ENCODE measurements around the gene MLLT3.

DNA sequence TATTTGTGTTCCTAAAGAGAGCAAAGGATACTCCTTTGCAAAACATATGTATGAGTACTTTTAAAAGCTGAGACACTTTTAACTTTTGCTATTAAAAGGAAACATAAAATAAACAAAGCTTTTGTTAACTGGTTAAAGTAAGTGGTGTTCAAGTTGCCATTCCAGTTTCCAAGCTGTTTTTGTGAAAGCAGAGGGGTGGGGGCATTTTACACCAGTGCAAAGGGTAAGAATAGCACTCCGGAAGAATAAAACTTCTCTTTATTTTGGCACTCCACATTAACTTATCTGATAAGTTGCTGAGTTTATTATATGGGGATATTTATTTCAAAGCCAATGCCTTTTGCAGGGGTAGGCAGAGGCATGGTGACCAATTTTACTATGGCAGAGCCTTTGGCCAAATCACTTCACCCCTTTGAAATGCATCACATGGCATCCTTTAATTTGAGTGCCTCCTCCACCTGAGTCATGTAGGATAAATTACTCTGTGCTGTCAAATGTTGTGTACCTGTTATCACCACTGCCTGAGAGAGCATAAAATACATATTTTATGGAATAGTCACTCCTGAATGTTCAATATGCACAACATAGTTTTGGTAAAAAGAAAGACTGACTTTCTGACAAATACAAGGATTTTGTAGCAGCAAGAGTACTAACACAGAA is 62.9 kb downstream of the MLLT3 start:
- TF ChIP-seq, protein P1, sequence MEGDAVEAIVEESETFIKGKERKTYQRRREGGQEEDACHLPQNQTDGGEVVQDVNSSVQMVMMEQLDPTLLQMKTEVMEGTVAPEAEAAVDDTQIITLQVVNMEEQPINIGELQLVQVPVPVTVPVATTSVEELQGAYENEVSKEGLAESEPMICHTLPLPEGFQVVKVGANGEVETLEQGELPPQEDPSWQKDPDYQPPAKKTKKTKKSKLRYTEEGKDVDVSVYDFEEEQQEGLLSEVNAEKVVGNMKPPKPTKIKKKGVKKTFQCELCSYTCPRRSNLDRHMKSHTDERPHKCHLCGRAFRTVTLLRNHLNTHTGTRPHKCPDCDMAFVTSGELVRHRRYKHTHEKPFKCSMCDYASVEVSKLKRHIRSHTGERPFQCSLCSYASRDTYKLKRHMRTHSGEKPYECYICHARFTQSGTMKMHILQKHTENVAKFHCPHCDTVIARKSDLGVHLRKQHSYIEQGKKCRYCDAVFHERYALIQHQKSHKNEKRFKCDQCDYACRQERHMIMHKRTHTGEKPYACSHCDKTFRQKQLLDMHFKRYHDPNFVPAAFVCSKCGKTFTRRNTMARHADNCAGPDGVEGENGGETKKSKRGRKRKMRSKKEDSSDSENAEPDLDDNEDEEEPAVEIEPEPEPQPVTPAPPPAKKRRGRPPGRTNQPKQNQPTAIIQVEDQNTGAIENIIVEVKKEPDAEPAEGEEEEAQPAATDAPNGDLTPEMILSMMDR (IDR thresholded peaks at IDR 0.05) = no peak
- TF ChIP-seq EP300 (IDR thresholded peaks at IDR 0.05) (no peak), POLR2AphosphoS5 (IDR thresholded peaks at IDR 0.05) (no peak), POLR2A (IDR thresholded peaks at IDR 0.05) (no peak)

All from suprapubic skin (tissue), 4 donors.